Mucosa of descending colon (tissue), 3 donors: ENCODE measurements around the gene SEC23A. TPM values are rescaled to one million over a fixed set of nuclear protein-coding genes. Genes with fewer than 3 reads are reported as not detected.
"Not testable (repeated sequence)": the region's sequence is repeated elsewhere in the genome, so short reads cannot be mapped to it uniquely, and the experiment has no call there.

Source experiments
- ATAC-seq: fragments of 200-7000 bp; cut with Tn5 transposase; one replicate; pipeline ENCODE4 v1.9.1; 2020; ENCODE audit warnings: mild to moderate bottlenecking, moderate library complexity
- DNase-seq, 3 donors: peaks; one replicate each; pipeline ENCODE4 v3.0.0-alpha.2; 2020
- H3K36me3 ChIP-seq: fragments of 200-600 bp; one replicate; pipeline ENCODE4 v1.8.0; 2021; ENCODE audit warnings: low read depth, mild to moderate bottlenecking
- H3K4me1 ChIP-seq: fragments of 200-600 bp; one replicate; pipeline ENCODE4 v1.8.0; 2021; ENCODE audit warnings: low read depth, mild to moderate bottlenecking
- H3K4me3 ChIP-seq: fragments of 200-600 bp; one replicate; pipeline ENCODE4 v1.8.0; 2021; ENCODE audit warnings: mild to moderate bottlenecking
- H3K9me3 ChIP-seq: fragments of 200-600 bp; one replicate; pipeline ENCODE4 v1.8.0; 2021; ENCODE audit warnings: mild to moderate bottlenecking
- intact Hi-C, 2 donors: fragments of 100-400 bp; cut with DNase I in 1 of 2; cut with micrococcal nuclease in 1 of 2; formaldehyde crosslinking; loops; one replicate each; pipeline versions ENCODE4 v1.11.0 to v1.11.1; 2022; cut with DNase I, micrococcal nuclease
- long read RNA-seq, 2 donors: library from polyadenylated mRNA; unstranded; transcript quantifications; one replicate each; pipeline ENCODE4 v2.0.0, GENCODE V29; 2019 to 2021
- total RNA-seq, 3 donors: library from RNA; stranded (reverse); fragmentation: NEBNext Ultra II Directional in 2 of 3; extraction: Animal tissue kit (Norgen Biotek cat#: 25700) in 2 of 3; gene quantifications; one replicate each; pipeline versions ENCODE4 v1.2.1 to v1.2.4, GENCODE V29; 2021 to 2023
- TF ChIP-seq, protein P1 (sequence below): fragments of 200-600 bp; IDR thresholded peaks from one replicate; pipeline ENCODE4 v1.8.0; 2022; ENCODE audit warnings: antibody characterized with exemption, mild to moderate bottlenecking
- donor health status: DM: no; HTN: no; CAD: no; lungs with moderate emphysema.
- donor health status: DM: no; HTN: no; CAD: no.
- donor health status: DM: no; HTN: yes; CAD: no.

Gene SEC23A
- total RNA-seq, result 100 to 1,000 TPM in 2 of 3 donors, 10 to 100 TPM in 1; 84.4 to 148 (median 122) TPM
- long read RNA-seq, donor 1, full-length matches to known transcripts, result 129 of 164 reads
- long read RNA-seq, donor 1, partial matches to known transcripts, result 25 of 164 reads
- long read RNA-seq, donor 1, other reads (novel, unspliced or antisense), result 10 of 164 reads
- long read RNA-seq, donor 2, full-length matches to known transcripts, result 24 of 31 reads
- long read RNA-seq, donor 2, partial matches to known transcripts, result 4 of 31 reads
- long read RNA-seq, donor 2, other reads (novel, unspliced or antisense), result 3 of 31 reads

DNA sequence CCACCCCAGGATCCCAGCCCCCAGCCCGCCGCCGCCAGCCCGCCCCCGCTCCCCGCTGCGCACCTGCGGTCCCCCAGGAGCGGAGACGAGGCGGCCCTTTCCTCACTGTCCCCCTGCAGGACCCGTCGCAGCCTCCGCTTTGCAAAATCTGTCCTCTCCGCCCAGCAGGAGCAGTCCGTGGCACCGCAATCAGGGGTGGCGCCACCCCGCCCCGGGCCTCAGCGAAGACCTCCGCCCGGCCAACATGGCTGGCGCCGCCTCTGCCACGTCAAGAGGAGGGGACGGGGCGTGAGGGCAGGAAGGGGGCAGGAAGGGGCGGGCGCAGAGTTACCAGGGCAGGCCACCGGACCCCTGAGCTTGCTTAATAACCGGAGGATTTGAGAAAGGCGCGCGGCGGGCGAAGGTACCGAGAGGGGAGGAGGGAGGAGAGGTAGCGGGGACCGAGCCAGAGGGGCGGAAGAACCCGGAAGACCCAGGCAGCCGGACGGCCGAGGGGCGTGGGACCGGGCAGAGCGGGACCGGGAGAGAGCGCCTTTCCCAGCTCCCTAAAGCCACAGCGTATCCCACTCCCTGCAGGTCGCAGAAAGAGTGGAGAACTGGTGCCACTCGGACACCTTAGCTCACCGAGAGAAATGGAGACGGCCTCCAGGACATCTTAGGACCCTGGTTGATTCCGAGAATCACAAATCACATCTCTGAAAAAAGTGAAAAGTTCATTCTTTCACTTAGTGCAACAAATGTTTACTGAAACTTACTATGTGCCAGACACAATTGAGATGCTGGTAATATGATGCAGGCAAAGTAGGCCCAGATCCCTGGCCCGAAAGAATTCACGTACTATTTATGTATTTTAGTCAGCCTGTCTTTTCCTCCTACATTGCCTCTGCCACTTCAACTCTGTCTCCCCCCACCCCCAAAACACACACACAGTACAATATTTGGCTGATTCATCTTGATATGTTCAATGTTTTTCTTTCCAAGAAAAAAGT is at the start of gene SEC23A:
Gene SEC23A, minus strand, starts transcription at position 267 of the 989 bp plus-strand sequence. CDS start 7,117 bp downstream, outside the sequence.
- Histone ChIP-seq H3K4me3 (peak within 1 kb of the TSS; percentile 78), H3K9me3 (no peaks in the 10 kb centered on the region), H3K4me1 (peaks cover 33% of the 10 kb centered on the region), H3K36me3 (no peaks in the 10 kb centered on the region)
- TF ChIP-seq, protein P1, sequence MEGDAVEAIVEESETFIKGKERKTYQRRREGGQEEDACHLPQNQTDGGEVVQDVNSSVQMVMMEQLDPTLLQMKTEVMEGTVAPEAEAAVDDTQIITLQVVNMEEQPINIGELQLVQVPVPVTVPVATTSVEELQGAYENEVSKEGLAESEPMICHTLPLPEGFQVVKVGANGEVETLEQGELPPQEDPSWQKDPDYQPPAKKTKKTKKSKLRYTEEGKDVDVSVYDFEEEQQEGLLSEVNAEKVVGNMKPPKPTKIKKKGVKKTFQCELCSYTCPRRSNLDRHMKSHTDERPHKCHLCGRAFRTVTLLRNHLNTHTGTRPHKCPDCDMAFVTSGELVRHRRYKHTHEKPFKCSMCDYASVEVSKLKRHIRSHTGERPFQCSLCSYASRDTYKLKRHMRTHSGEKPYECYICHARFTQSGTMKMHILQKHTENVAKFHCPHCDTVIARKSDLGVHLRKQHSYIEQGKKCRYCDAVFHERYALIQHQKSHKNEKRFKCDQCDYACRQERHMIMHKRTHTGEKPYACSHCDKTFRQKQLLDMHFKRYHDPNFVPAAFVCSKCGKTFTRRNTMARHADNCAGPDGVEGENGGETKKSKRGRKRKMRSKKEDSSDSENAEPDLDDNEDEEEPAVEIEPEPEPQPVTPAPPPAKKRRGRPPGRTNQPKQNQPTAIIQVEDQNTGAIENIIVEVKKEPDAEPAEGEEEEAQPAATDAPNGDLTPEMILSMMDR, result no peak
- DNase-seq (peak; percentile 94 to 96 (median 95)), ATAC-seq (peak; percentile 96)
- intact Hi-C loops, result loop anchor here in 1 of 2 donors (10.0 kb wide), 1 partner anchor 72 kb away; the partner anchor contains the start of genes PNN and TRAPPC6B

DNA sequence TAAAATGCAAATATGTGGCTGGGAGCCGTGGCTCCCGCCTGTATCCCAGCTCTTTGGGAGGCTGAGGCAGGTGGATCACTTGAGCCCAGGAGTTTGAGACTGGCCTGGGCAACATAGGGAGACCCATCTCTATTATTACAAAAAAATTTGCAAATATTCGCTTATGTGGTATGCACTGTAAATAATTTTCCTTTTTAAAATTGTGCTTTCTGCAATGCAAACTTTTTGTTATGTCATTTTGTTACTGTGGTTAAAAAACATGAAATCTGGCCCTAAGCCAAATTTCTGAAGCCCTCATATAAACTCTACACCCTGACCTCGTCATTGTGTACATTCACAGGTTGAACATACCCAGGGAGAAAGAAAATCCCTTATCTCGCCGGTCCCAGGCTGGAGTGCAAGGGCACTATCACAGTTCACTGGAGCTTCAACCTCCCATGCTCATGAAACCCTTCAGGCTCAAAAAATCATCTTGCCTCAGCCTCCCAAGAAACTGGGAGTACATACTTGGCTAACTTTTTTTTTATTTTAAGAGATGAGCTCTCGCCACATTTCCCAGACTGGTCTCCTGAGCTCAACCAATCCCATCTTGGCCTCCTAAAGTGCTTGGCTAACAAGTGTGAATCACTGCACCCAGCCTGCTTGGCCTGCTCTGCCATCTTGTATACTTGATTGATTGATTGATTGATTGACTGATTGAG is 42.4 kb upstream of the SEC23A start:
- Histone ChIP-seq H3K4me1 (no peaks in the 10 kb centered on the region), H3K9me3 (no peaks in the 10 kb centered on the region), H3K36me3 (no peaks in the 10 kb centered on the region), H3K4me3 (no peak overlapping the region)
- TF ChIP-seq, protein P1, result no peak
- DNase-seq (no peak), ATAC-seq (no peak)
- intact Hi-C loops, result no loop called here

GRCh38 chr14:39143226-39143625 is 40.2 kb upstream of the SEC23A start:
- H3K4me3 ChIP-seq, H3K36me3 ChIP-seq, ATAC-seq, DNase-seq, H3K9me3 ChIP-seq, H3K4me1 ChIP-seq, intact Hi-C loops: not testable (repeated sequence)

- ATAC-seq, H3K9me3 ChIP-seq, intact Hi-C loops, DNase-seq, H3K36me3 ChIP-seq, H3K4me1 ChIP-seq, H3K4me3 ChIP-seq: not testable (repeated sequence)
Measured at GRCh38 chr14:39141623-39142022, 38.6 kb upstream of the SEC23A start.

DNA sequence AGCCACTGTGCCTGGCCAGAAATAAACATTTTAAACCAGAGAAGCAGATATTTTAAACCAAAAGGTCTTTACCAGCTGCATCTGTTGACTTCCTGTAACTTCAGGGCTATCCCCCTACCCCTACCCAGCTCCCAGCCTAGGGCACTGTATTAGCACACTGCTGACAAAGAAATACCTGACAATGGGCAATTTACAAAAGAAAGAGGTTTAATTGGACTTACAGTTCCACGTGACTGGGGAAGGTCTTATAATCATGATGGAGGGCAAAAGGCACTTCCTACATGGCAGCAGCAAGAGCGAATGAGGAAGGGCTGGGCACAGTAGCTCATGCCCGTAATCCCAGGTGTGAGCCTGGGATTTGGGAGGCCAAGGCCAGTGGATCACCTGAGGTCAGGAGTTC is 37.1 kb upstream of the SEC23A start:
- no peaks in the 10 kb centered on the region for H3K36me3 ChIP-seq
- no peak for ATAC-seq
- H3K4me3 ChIP-seq, result no peak overlapping the region
- TF ChIP-seq, protein P1, result no peak
- no peaks in the 10 kb centered on the region for H3K9me3 ChIP-seq
- no peak for DNase-seq
- intact Hi-C loops, result no loop called here
- no peaks in the 10 kb centered on the region for H3K4me1 ChIP-seq

GRCh38 chr14:39138440-39138839 is 35.4 kb upstream of the SEC23A start:
- intact Hi-C loops, result no loop called here
- no peak overlapping the region for H3K4me3 ChIP-seq
- H3K4me1 ChIP-seq, result no peaks in the 10 kb centered on the region
- ATAC-seq (no peak), DNase-seq (no peak)
- TF ChIP-seq, protein P1, result no peak
- H3K9me3 ChIP-seq, result no peaks in the 10 kb centered on the region
- H3K36me3 ChIP-seq, result no peaks in the 10 kb centered on the region

DNA sequence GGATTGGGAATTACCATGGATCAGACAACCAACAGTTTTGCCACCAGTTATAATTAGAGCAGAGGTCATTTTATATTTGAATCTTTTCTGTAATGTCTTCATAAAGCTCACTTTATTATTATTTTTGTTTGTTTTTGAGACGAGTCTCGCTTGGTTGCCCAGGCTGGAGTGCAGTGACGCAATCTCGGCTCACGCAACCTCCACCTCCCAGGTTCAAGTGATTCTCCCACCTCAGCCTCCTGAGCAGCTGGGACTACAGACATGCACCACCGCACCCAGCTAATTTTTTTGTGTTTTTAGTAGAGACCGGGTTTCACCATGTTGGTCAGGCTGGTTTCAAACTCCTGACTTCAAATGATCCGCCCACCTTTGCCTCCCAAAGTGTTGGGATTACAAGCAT is 34.8 kb upstream of the SEC23A start:
- ATAC-seq, H3K36me3 ChIP-seq, H3K9me3 ChIP-seq, H3K4me1 ChIP-seq, H3K4me3 ChIP-seq, intact Hi-C loops, DNase-seq: not testable (repeated sequence)
